ENCODE data around the gene OLA1. TPM values are rescaled to one million over a fixed set of nuclear protein-coding genes. Genes with fewer than 3 reads are reported as not detected.

The OLA1 gene
- polyA plus RNA-seq, 2 of the 4 experiments (the other 2 are of a cell fraction) = 127 to 226 TPM

GRCh38 chr2:174058456-174058855 lies 189.9 kb downstream of the OLA1 start:
- Histone ChIP-seq H3K4me3 (no peak overlapping the region), H3K4me2 (no peak overlapping the region), H3K9me3 (peaks cover 4% of the 10 kb centered on the region; the same call in 1 of the 3 replicates), H3K4me1 (peaks cover 18% of the 10 kb centered on the region), H3K27ac (no peak overlapping the region)
- 91% methylated on average over 1 of the region's 1 CpG for WGBS (ENCODE audit: missing lambda C conversion rate)
- ChIA-PET CTCF (interaction anchor here (1.1 kb wide), 1 partner anchor 20 kb away, joined by 5 read pairs; no protein-coding TSS in a partner anchor), POLR2A (no interaction called here)
- no peak for DNase-seq (ENCODE audit: low read depth in 1 of 2, low spot score in 1 of 2)
- ATAC-seq = no peak
- no peak for FAIRE-seq
- TF ChIP-seq FOXS1 (CRISPR knock-in tag; IDR thresholded peaks at IDR 0.05) (no peak), CTCF (IDR thresholded peaks at IDR 0.05) (no peak), SMC3 (IDR thresholded peaks at IDR 0.05) (no peak), RARB (CRISPR knock-in tag; IDR thresholded peaks at IDR 0.05) (no peak), EHF (CRISPR knock-in tag; IDR thresholded peaks at IDR 0.05) (no peak), TFCP2L1 (CRISPR knock-in tag; IDR thresholded peaks at IDR 0.05) (no peak), ELK1 (IDR thresholded peaks at IDR 0.05; ENCODE audit: low read depth, low read length) (no peak), FOSB (CRISPR knock-in tag; IDR thresholded peaks at IDR 0.05) (no peak), CBX2 (IDR thresholded peaks at IDR 0.05; ENCODE audit: borderline replicate concordance, low read depth) (no peak), HOXA7 (CRISPR knock-in tag; IDR thresholded peaks at IDR 0.05) (no peak), USF2 (IDR thresholded peaks at IDR 0.05) (no peak), EP300 (IDR thresholded peaks at IDR 0.05) (no peak), NPAS2 (CRISPR knock-in tag; IDR thresholded peaks at IDR 0.05; ENCODE audit: borderline replicate concordance) (no peak), POLR2AphosphoS2 (conservative IDR thresholded peaks at IDR 0.05; ENCODE audit: low read length) (no peak), RAD21 (conservative IDR thresholded peaks at IDR 0.05 in 1 of 2, IDR thresholded peaks at IDR 0.05 in 1 of 2) (no peak), ESRRA (IDR thresholded peaks at IDR 0.05; ENCODE audit: borderline replicate concordance, low read length) (no peak), GATA3 (IDR thresholded peaks at IDR 0.05; ENCODE audit: borderline replicate concordance) (no peak), MAZ (IDR thresholded peaks at IDR 0.05; ENCODE audit: borderline replicate concordance, low read depth, low read length) (no peak), MYC (IDR thresholded peaks at IDR 0.05; ENCODE audit: borderline replicate concordance, low read length) (no peak), CHD4 (IDR thresholded peaks at IDR 0.05; ENCODE audit: borderline replicate concordance) (no peak)

- TF ChIP-seq BCL3 (IDR thresholded peaks at IDR 0.05) (no peak), RNF2 (IDR thresholded peaks at IDR 0.05; ENCODE audit: borderline replicate concordance, low read depth) (no peak), HEYL (CRISPR knock-in tag; IDR thresholded peaks at IDR 0.05) (no peak), ZNF302 (CRISPR knock-in tag; IDR thresholded peaks at IDR 0.05) (no peak), CHD2 (IDR thresholded peaks at IDR 0.05; ENCODE audit: low read length, partially characterized antibody) (no peak), HOXB5 (CRISPR knock-in tag; IDR thresholded peaks at IDR 0.05) (no peak), CBX8 (IDR thresholded peaks at IDR 0.05) (no peak), NR3C1 (IDR thresholded peaks at IDR 0.05) (no peak), RFX5 (IDR thresholded peaks at IDR 0.05) (no peak), HES2 (IDR thresholded peaks at IDR 0.05) (no peak), FOXS1 (CRISPR knock-in tag; IDR thresholded peaks at IDR 0.05) (no peak)
- DNase-seq (ENCODE audit: low read depth in 1 of 2, low spot score in 1 of 2) = no peak
- Histone ChIP-seq H3K4me1 (peaks cover 18% of the 10 kb centered on the region), H3K9me3 (peaks cover 4% of the 10 kb centered on the region; the same call in 1 of the 3 replicates), H3K4me2 (no peak overlapping the region), H3K27ac (no peak overlapping the region), H3K4me3 (no peak overlapping the region)
- 52% methylated on average over 2 of the region's 2 CpGs for WGBS (ENCODE audit: missing lambda C conversion rate)
- ChIA-PET POLR2A (no interaction called here), CTCF (interaction anchor here (1.1 kb wide), 1 partner anchor 20 kb away, joined by 5 read pairs; no protein-coding TSS in a partner anchor)
- ATAC-seq = no peak
- no peak for FAIRE-seq
Measured at GRCh38 chr2:174058026-174058425, 190.3 kb downstream of the OLA1 start.

All from A549 (cell line).